ENCODE results near the gene FKTN.

The FKTN gene

GRCh38 chr9:105676351-105676923 is 118.5 kb downstream of the FKTN start:
- H3K4me3 ChIP-seq (ENCODE audit: low read depth, low read length): no peak overlapping the region
- TF ChIP-seq CTCF (IDR thresholded peaks at IDR 0.05): no peak
- no peak overlapping the region for H3K4me2 ChIP-seq (ENCODE audit: low read length)
- H3K27ac ChIP-seq: no peak overlapping the region
- H2AFZ ChIP-seq: no peak overlapping the region
- H3K9me3 ChIP-seq (ENCODE audit: control insufficient read depth, low read length): no peaks in the 10 kb centered on the region
- H3K9ac ChIP-seq: no peak overlapping the region
- no peaks in the 10 kb centered on the region for H3K4me1 ChIP-seq
- H3K79me2 ChIP-seq: no peaks in the 10 kb centered on the region
- H3K36me3 ChIP-seq (ENCODE audit: control insufficient read depth, insufficient read depth, low read length): no peaks in the 10 kb centered on the region
- no peaks in the 10 kb centered on the region for H3K27me3 ChIP-seq (ENCODE audit: control insufficient read depth, insufficient read depth, low read length)

GRCh38 chr9:105678163-105678562 is 120.2 kb downstream of the FKTN start:
- Histone ChIP-seq H3K4me3 (ENCODE audit: low read depth, low read length) (no peak overlapping the region), H3K9me3 (ENCODE audit: control insufficient read depth, low read length) (no peaks in the 10 kb centered on the region), H3K4me1 (no peaks in the 10 kb centered on the region), H3K9ac (no peak overlapping the region), H3K4me2 (ENCODE audit: low read length) (no peak overlapping the region), H3K27ac (no peak overlapping the region), H3K36me3 (ENCODE audit: control insufficient read depth, insufficient read depth, low read length) (no peaks in the 10 kb centered on the region), H2AFZ (no peak overlapping the region), H3K27me3 (ENCODE audit: control insufficient read depth, insufficient read depth, low read length) (no peaks in the 10 kb centered on the region), H3K79me2 (no peaks in the 10 kb centered on the region)
- no peak for TF ChIP-seq CTCF (IDR thresholded peaks at IDR 0.05)

GRCh38 chr9:105678781-105679180 is 120.8 kb downstream of the FKTN start:
- H3K4me3 ChIP-seq (ENCODE audit: low read depth, low read length): no peak overlapping the region
- no peaks in the 10 kb centered on the region for H3K79me2 ChIP-seq
- no peaks in the 10 kb centered on the region for H3K9me3 ChIP-seq (ENCODE audit: control insufficient read depth, low read length)
- H3K36me3 ChIP-seq (ENCODE audit: control insufficient read depth, insufficient read depth, low read length): no peaks in the 10 kb centered on the region
- no peak overlapping the region for H3K9ac ChIP-seq
- no peak overlapping the region for H3K27ac ChIP-seq
- no peak for TF ChIP-seq CTCF (IDR thresholded peaks at IDR 0.05)
- no peaks in the 10 kb centered on the region for H3K27me3 ChIP-seq (ENCODE audit: control insufficient read depth, insufficient read depth, low read length)
- H2AFZ ChIP-seq: no peak overlapping the region
- no peaks in the 10 kb centered on the region for H3K4me1 ChIP-seq
- H3K4me2 ChIP-seq (ENCODE audit: low read length): no peak overlapping the region

GRCh38 chr9:105679257-105680022 is 121.5 kb downstream of the FKTN start:
- no peak overlapping the region for H3K4me2 ChIP-seq (ENCODE audit: low read length)

More at GRCh38 chr9:105679257-105680022, 121.5 kb downstream of the FKTN start:
- no peaks in the 10 kb centered on the region for H3K79me2 ChIP-seq
- no peak for TF ChIP-seq CTCF (IDR thresholded peaks at IDR 0.05)
- no peak overlapping the region for H3K9ac ChIP-seq
- H2AFZ ChIP-seq: no peak overlapping the region
- no peaks in the 10 kb centered on the region for H3K4me1 ChIP-seq
- H3K36me3 ChIP-seq (ENCODE audit: control insufficient read depth, insufficient read depth, low read length): no peaks in the 10 kb centered on the region
- no peaks in the 10 kb centered on the region for H3K27me3 ChIP-seq (ENCODE audit: control insufficient read depth, insufficient read depth, low read length)
- no peaks in the 10 kb centered on the region for H3K9me3 ChIP-seq (ENCODE audit: control insufficient read depth, low read length)
- H3K4me3 ChIP-seq (ENCODE audit: low read depth, low read length): no peak overlapping the region
- no peak overlapping the region for H3K27ac ChIP-seq
